HL-60/S4 treated with phorbol 12-myristate 13-acetate at 8.2 ng/mL for 4 days and 3 days (cell line): ENCODE data around the gene TOR1A.

Source experiments
- in situ Hi-C: fragments of 300-500 bp; cut with MboI; formaldehyde crosslinking; loops from 2 replicates; pipeline ENCODE4 v1.15.0; 2022; ENCODE audit warnings: low sequenced_read_pairs

Gene TOR1A

GRCh38 chr9:129823542-129823934, 398 bp downstream of the TOR1A start:
- in situ Hi-C loops = no loop called here

DNA sequence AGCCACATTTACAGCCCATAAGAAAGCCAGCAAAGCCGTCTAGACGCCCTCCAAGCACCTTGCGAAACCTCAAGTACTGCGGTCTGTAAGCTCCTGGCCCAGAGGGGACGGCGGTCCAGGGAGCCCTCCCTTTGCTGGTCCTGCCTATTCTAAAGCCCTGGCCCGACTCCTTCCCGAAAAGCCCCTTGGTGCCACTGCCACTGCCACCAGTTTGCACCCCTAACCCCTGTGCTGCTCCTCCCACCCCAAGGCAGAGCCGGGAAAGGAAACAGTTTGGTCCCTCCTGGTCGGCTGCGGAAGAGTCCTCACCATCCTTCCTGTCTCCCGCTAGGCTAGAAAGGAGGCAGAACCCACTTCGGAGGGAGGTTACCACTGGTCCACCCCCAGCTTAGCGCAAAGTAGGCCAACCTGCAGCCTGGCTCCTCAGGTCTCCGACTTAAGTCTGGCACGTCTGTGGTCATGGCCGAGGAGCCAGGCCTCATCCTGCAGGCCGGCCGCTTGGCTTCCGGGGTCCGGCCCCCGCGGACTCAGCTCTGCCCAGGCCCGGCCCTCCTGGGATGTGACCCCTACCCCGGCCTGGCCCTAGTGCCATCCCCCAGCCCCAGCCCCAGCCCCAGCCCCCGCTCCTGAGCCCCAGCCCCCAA, 916 bp downstream of the TOR1A start:
- in situ Hi-C loops = no loop called here

DNA sequence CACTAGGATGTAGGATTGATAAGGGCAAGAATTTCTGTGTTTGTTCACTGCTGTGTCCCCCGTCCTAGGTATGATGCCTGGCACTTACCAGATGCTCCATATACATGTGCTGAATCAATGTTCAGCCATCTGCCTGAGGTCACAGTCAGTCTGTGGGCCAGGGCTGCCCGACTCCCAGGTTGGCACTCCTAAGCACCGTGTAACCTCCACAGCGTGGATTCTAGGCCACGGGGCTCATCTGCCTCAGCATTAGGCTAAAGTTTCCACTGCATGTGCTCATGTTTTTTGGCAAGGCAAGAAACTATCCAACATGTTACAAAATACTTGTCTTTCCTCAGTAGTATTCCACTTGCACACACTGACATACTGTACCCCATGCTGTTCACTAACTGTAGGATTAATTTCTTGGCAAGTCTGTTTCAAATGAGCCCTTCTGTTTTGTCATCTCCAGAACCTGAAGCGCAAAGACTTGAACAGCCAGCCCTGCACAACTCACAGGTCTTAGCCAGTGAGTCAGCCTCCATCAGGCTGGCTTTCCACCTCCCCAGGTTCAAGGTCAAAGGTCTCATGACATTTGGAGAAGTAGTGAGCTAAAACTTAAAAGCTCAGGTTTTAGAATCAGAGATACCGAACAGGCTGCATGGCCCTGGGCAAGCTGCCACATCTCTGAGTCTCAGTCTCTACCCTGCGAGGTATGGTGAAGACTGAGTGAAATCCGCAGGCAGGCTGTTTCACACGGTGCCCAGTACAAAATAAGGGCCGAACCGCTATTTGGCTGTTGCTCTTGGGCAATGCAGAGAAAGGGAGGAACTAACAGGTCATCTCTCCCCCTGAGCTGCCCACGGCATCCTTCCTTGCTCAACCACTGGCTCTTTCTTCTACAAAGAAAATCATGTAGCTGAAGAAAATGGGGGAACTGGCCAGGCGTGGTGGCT, 7.2 kb downstream of the TOR1A start:
- in situ Hi-C loops = no loop called here

DNA sequence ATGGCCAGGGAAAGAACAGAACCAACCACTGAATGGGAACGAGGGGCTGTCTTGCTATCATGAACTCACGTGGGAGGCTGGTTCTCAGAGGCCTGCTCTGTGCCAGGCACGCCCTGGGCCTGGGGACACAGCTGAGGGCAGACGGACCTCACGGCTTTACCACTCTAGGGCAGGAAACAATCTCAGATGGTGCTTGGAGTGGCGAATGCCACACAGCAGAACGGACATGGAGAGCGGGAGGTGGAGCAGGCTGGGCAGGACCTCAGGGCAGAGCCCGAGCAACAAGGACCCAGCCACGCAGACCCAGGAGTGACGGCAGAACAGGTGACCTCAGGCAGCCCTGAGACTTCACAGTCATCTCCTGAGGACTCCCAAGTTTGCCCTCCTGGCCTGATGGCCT, 8.7 kb downstream of the TOR1A start:
- in situ Hi-C loops = no loop called here

GRCh38 chr9:129814432-129815223, 9.3 kb downstream of the TOR1A start:
- in situ Hi-C loops = no loop called here

GRCh38 chr9:129813661-129814060, 10.3 kb downstream of the TOR1A start:
- in situ Hi-C loops = no loop called here

DNA sequence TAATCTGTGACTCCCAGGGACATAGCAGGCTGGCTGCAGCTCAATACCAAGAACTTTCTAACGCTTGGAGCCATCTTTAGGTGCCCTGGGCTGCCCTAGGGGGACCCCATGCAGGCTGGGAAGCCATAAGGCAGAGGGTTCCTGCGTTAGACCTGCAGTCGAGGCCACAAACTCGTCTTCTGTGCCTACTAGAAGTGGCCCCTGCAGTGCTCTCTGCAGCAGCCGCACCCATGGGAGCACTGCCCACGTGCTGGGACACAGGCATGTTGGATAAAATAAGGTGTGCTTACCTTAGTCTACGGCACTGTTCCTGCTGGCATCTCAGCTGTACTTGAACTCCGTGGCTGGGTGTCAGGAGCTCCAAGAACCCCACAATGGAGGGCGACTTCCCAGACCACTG, 11.6 kb downstream of the TOR1A start:
- in situ Hi-C loops = no loop called here

DNA sequence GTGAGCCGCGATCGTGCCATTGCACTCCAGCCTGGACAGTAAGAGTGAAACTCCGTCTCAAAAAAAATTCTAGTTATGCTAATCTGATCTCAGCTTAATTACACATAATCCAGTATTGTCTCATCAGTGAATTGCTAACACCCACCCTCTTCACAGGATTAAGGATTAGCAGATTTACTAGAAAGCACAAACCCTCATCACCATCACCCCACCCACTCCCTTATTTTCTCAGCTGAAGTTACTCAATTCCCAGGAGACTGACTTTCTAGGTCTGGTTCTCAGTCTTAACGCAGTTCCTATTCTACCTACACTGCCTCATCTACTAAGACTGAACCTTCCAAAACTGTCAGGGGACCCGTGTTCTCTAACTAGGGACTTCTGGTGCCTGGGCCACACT, 12.0 kb downstream of the TOR1A start:
- in situ Hi-C loops = no loop called here

DNA sequence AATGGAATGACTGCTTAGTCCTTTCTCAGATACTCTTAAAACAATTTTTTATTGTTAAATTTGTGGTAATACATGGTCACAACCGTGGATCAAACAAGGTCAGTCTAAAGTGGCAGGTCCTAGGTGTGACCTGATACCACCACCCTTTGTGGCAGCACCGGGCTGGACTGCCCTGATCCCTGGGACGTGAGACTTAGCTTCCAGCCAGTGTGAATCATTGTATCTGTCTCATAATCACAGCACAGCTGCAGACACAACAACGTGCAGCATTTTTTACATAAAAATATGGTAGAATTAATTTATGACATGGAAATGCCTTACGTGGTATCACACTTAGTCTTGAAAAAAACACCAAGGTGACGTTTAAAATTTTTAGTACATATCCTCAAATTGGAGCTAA, 13.1 kb downstream of the TOR1A start:
- in situ Hi-C loops = no loop called here

- in situ Hi-C loops = no loop called here
These were observed 13.8 kb downstream of the TOR1A start for GRCh38 chr9:129810116-129810515.

GRCh38 chr9:129809346-129809745, 14.6 kb downstream of the TOR1A start:
- in situ Hi-C loops = no loop called here

GRCh38 chr9:129806061-129806460, 17.9 kb downstream of the TOR1A start:
- in situ Hi-C loops = no loop called here

- in situ Hi-C loops = no loop called here
These were observed 20.3 kb downstream of the TOR1A start for GRCh38 chr9:129803676-129804060.

DNA sequence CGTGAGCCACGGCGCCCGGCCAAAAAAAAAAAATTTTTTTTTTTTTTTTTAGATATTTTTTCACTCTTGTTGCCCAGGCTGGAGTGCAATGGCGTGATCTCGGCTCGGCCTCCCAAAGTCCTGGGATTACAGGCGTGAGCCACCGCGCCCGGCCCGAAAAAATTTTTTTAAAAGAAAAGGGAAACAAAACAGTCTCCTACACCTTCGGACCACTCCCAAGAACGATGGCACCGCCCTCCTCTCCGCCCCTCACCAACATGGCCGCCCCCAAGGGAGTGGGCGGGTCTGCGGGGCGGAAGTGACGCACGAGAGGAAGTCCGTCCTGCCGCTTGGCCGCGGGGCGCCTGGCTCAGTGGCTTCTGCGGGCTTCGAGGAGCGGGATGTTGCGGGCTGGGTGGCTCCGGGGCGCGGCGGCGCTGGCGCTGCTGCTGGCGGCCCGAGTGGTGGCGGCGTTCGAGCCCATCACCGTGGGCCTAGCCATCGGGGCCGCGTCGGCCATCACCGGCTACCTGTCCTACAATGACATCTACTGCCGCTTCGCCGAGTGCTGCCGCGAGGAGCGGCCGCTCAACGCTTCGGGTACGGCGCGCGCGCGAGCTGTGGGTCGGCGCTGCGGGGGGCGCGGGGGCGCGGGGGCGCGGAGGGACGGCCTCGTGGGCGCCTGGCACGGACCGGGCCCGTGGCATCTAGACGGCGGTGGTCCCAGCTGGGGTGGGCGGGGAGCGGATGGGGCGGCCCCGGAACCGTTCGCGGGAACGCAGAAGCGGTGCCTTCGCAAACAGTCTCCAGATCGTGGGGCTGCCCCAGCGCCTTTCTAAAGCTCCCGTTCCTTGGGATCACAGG, 20.9 kb downstream of the TOR1A start, which contains the start of gene TOR1B:
TOR1B (plus strand) TSS at position 352 of the 843 bp plus-strand sequence; CDS start at position 381, 29 bp downstream.
- in situ Hi-C loops = no loop called here

DNA sequence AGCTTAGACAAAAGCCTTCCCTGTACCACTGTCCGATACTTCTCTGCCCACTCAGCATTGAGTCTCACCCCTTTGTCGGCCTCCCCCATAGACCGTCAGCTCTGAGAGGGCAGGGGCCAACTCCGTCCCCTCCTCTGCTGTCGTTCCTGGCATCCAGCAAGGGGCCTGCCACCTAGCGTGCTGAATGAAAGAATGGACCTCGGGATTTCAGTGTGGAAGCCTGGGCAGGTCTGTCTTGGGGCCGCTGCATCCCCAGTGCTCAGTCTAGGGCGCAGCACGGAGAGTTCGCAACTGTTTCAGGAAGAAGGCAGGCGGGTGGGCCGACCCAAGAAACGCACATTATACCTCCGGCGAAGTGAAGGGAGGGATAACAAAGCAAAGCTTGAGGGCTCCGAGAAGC, 22.4 kb downstream of the TOR1A start:
- in situ Hi-C loops = no loop called here

DNA sequence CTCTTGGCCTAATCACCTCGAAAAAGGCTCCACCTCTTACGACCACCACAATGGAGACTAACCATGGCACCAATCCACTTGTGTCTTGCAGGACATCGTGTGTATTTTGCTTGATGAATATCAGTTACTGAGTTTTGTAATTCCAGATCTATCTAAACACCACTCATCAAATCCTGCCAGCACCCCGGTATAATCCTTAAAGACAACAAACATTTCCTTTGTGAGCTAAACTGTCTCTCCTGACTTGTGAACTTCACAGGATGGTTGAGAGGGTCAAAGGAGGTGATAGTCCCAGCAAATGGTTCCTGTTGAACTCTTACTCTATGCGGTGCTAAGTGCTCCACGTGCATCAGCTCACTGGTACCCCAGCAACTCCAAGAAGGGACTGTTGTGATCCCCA, 25.0 kb downstream of the TOR1A start:
- in situ Hi-C loops = loop anchor here (25.0 kb wide), 1 partner anchor 662 kb away; no protein-coding TSS in a partner anchor

- in situ Hi-C loops = loop anchor here (25.0 kb wide), 1 partner anchor 659 kb away; no protein-coding TSS in a partner anchor
These were observed 27.9 kb downstream of the TOR1A start for GRCh38 chr9:129796029-129796428.

- in situ Hi-C loops = loop anchor here (25.0 kb wide), 1 partner anchor 657 kb away; no protein-coding TSS in a partner anchor
These were observed 29.4 kb downstream of the TOR1A start for GRCh38 chr9:129794549-129794948.

- in situ Hi-C loops = loop anchor here (10.0 to 25.0 kb wide), 2 partner anchors 152 to 649 kb away; no protein-coding TSS in a partner anchor
These were observed 37.5 kb downstream of the TOR1A start for GRCh38 chr9:129786481-129786880.

DNA sequence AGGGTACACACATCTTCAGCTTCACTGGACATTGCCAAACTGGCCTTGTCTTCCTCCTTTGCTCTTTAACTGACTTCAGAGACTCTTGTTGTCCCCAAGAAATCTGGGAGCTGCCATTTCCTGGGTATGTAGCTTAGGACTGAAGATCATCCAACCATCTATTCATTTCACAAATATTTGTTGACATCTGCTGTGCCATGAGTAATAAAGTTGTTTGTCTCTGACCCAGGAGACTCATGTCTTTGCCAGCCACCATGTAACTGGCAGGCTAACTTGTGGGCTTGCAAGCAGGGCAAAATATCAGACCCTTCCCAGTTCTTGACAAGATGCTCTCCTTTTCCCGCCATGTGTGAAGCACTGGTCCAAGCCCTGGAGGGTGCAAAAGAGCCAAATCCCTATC, 38.1 kb downstream of the TOR1A start:
- in situ Hi-C loops = loop anchor here (10.0 to 25.0 kb wide), 2 partner anchors 151 to 649 kb away; no protein-coding TSS in a partner anchor
